PC-3 (cell line): ENCODE measurements around the gene FOXN3.

Experiments used
- CTCF ChIP-seq: fragments of 300-600 bp; sonication (generic); conservative IDR thresholded peaks from 2 replicates; pipeline ENCODE4 v1.5.1; 2017; ENCODE audit warnings: antibody characterized with exemption, low read depth, mild to moderate bottlenecking, low read length
- EZH2phosphoT487 ChIP-seq: fragments of 300-600 bp; sonication (generic); IDR thresholded peaks from 2 replicates; pipeline ENCODE4 v1.6.1; 2018; ENCODE audit warnings: mild to moderate bottlenecking, antibody characterized with exemption, low read length, borderline replicate concordance

DNA sequence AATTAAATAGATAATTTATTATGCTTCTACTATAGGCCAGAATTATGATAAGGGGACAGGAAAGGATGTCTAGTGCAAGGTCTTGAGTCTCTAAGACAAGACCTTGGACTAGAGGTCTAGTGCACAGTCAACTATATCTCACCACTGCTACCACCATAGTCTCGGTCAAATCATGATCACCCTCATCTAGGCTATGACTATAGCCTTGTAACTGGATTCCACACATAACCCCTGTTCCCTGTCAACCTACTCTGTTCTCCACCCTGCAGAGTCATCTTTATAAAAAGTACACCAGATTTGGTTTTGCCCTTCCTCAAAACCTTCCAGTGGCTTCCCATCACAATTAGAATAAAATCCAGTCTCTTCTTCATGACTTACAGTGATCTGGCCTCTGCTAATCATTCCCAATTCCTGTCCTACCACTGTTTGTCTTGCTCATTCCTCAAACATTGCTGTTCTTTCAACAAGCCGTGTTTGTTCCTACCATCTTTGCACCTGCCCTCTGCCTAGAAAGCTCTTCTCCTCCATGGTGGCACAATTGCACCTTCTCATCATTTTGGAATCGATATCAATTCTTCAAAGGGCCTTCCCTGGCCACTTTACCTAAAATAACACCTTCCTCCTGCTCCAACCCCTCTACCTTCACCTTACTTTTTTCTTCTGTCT lies 169.4 kb downstream of the FOXN3 start:
- TF ChIP-seq CTCF: no peak
- no peak for TF ChIP-seq EZH2phosphoT487
